Measurements from ENCODE around the gene PEX10.

Gene PEX10

DNA sequence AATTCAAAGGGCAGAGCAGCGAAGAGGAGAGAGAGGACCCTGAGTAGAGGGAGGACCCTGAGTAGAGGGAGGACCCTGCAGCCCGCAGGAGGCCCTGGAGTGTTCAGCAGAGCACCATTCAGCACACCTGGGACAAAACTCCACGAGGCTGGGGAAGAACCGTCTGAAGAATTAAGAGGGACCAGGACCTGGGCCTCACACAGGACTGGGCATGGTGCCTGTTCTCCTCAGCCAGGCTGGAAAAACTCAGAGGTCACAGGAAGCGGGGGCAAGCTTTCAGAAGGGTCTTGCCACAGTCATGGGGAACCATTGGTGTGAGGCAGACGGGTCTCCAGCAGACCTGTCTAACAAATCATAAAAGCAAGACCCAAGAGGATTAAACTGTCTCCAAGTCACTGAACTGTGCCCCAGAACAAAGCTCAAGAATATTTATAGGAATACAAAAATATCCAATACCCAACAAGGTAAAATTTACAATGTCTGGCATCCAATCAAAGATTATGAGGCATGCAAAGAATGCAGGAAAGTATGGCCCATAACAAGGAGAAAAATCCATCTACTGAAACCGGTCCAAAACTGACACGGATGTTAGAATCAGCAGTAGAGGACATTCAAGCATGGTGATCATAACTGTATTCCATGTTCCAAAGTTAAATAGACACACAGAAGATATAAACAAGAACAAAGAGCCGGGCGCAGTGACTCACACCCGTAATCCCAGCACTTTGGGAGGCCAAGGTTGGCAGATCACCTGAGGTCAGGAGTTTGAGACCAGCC is 51.6 kb downstream of the PEX10 start:
- TF ChIP-seq, protein P1, sequence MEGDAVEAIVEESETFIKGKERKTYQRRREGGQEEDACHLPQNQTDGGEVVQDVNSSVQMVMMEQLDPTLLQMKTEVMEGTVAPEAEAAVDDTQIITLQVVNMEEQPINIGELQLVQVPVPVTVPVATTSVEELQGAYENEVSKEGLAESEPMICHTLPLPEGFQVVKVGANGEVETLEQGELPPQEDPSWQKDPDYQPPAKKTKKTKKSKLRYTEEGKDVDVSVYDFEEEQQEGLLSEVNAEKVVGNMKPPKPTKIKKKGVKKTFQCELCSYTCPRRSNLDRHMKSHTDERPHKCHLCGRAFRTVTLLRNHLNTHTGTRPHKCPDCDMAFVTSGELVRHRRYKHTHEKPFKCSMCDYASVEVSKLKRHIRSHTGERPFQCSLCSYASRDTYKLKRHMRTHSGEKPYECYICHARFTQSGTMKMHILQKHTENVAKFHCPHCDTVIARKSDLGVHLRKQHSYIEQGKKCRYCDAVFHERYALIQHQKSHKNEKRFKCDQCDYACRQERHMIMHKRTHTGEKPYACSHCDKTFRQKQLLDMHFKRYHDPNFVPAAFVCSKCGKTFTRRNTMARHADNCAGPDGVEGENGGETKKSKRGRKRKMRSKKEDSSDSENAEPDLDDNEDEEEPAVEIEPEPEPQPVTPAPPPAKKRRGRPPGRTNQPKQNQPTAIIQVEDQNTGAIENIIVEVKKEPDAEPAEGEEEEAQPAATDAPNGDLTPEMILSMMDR (conservative IDR thresholded peaks at IDR 0.05; ENCODE audit: low read depth) = no peak
- H3K27ac ChIP-seq = peak overlapping the region; percentile 59
- DNase-seq (ENCODE audit: low spot score) = no peak
- ChIA-PET CTCF (no interaction called here), POLR2A (ENCODE audit: low non-redundant PET) (no interaction called here)

DNA sequence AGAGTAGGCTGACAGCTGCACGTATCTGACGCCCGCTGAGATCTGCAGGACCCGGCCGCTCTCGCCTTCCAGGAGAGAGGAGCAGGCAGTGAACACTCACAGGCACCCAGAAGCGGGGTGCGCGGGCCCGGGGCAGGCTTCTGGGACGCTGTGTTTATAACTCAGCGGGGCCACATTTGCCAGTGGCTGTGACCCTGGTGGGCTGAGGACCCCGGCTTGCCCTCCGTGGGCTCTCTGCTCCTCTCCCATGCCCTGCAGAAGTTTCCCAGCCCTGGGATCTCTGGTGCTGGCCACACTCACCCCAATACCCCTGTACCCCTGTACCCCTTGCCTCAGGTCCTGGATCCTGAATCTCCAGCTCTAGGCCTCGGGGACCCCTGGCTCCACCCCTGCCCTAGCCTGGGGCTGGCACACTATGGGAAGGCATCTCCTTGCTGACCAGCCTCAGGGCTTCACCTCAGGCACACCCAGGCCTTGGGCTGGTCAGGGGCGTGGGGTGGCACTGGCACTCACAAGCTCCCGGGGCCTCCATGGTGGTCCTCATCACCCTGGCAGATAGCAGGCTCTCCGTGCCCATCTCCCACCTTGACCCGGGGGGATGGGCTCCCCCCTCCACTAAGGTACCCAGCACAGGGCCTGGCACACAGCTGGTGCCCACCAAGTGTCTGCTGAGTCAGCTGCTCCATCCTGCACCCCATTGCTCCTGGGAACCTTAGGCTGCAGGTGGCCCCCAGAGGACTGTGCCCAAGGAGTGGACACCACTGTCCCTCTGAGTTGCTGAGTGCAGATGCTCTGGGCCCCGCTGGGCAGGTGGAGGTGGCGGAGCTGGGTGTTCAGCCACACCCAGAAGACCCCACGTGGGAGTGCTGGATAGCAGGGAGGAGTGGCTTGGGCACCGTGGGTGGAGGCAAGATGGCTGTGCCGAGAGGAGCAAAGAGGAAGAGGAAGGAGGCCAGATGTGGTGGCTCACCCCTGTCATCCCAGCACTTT is 53.4 kb downstream of the PEX10 start:
- 0 out of 2 replicates have a peak overlapping the region, but pooled peaks have one; percentile 20 for H3K27ac ChIP-seq
- TF ChIP-seq, protein P1 (conservative IDR thresholded peaks at IDR 0.05; ENCODE audit: low read depth) = no peak
- ChIA-PET POLR2A (ENCODE audit: low non-redundant PET) (interaction anchor here (0.7 kb wide), 1 partner anchor 220 kb away, joined by 4 read pairs; no protein-coding TSS in a partner anchor), CTCF (interaction anchor here (0.6 to 0.8 kb wide), 2 partner anchors 21 to 44 kb away, joined by 3 to 4 read pairs; no protein-coding TSS in a partner anchor)
- no peak for DNase-seq (ENCODE audit: low spot score)

DNA sequence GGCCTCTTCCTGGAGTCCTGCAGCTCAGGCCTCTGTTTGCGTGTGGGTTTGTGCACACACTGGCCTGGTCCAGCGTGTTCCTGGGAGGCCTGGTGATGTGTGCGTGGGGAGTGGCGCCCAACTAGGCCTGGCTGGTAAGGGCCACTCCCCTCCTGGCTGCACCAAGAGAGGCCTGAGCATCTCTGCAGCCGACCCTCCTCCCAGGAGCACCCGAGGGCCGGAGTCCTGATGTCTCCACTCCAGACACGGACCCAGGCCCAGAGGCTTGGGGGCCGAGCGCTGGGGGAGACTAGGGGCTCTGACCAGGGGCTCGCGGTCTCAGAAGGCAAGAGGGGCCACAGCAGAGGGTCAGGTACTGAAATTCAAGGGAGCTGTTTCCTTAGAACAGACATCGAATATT is 54.3 kb downstream of the PEX10 start:
- CTCF ChIA-PET = no interaction called here

DNA sequence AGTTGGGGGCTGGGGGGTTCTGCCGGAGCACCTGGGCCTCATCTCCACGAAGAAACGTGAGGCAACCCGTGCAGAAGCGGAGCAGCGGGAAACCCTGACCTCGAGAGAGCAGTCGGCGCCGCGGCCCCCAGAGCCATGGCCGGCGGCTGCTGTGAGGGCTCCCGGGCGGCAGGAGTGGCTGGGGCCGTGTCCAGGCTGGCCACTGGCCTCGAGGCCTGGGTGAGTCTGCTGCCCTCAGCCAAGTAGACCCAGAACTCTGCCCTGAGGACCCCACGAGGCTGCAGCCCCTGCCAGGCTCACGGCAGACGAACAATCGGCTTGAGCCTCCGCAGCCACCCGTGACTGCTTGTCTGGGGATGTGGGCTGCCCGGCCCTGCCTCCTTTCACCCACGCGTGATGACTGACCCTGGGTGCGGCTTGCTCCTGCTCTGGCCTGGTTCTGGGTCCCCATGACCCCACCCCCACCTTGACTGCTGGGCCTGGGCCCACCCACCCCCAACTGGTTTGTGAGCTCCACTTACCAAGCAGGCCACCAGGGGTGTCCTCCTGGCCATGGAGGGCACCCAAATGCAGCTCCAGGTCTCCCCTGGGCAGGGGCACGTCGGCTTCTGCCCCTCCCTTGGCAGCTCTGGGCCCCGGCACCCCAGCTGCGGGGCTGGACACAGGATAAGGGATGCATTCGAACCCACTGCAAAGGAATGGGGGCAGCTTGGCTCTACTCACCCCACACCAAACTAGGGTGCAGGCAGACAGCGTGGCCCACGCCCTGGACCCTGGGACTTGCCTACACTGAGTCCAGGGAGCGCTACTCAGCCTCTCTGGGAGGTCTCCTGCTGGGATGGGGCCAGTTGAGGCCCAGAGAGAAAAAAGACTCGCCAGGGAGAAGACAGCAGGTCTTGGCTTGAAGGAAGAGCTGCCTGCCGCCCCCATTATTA is 55.2 kb downstream of the PEX10 start:
- ChIA-PET POLR2A (ENCODE audit: low non-redundant PET) (no interaction called here), CTCF (no interaction called here)
- peak overlapping the region; percentile 20; the same call in 1 of the 2 replicates for H3K27ac ChIP-seq
- DNase-seq (ENCODE audit: low spot score) = no peak
- TF ChIP-seq, protein P1 (conservative IDR thresholded peaks at IDR 0.05; ENCODE audit: low read depth) = no peak

More for the DNA sequence above, 54.3 kb downstream of the PEX10 start:
- TF ChIP-seq, protein P1 (conservative IDR thresholded peaks at IDR 0.05; ENCODE audit: low read depth) = no peak
- no peak for DNase-seq (ENCODE audit: low spot score)
- H3K27ac ChIP-seq = peak overlapping the region; percentile 20; the same call in 1 of the 2 replicates
- POLR2A ChIA-PET (ENCODE audit: low non-redundant PET) = no interaction called here

DNA sequence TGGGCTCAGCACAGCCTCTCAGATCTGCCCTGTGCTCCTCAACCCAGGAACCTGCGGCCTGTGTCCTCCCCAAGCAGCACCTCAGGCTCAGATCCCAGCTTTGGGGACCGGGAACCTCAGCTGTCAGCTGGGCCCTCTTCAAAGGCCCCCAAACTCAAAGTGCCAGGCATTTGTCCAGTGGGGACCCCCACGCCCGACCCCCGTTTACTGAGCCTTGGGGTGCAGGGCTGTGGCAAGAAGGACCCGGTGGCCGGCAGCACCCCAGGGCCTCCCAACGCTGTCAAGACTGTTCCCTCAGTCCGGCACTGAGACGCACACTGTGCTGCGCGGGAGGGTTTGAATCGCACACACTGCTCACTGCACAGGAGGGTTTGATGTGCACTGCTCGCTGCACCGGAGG is 56.0 kb downstream of the PEX10 start:
- POLR2A ChIA-PET (ENCODE audit: low non-redundant PET) = no interaction called here
- TF ChIP-seq, protein P1 (conservative IDR thresholded peaks at IDR 0.05; ENCODE audit: low read depth) = no peak
- no peak overlapping the region for H3K27ac ChIP-seq
- CTCF ChIA-PET = no interaction called here
- no peak for DNase-seq (ENCODE audit: low spot score)
